ENCODE measurements around the gene TFAP2A. TPM values are rescaled to one million over a fixed set of nuclear protein-coding genes. Genes with fewer than 3 reads are reported as not detected.
A peak's percentile ranks its signal among the peaks of the same experiment; 100 is the strongest.

The TFAP2A gene
- total and polyA plus RNA-seq, 2 donors (not counting 1 experiment from before 2014, with no cell fraction given), result 0.03 TPM; not detected in 1

DNA sequence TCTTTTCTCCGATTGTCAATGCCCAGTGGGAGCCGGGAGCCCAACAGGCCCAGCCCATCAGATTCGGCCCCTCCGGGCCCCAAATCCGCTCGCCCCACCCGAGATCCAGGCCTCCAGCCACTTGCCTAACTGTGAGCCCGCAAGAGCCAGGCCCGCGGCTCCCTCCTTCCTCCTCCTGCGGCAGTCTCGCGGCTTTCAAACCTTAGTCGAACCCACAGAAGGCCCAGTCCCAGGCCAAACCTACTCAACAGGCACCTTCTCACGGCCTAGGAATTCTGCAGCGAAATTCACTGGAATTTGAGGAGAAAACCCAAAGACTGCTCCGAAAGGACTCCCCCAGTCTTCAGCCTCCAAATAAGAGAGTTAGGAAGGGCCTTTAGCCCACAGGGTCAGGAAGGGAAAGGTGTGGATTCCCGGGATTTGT is 2.8 kb upstream of the TFAP2A start:
- TF ChIP-seq CTCF (conservative IDR thresholded peaks at IDR 0.05 in 1 of 2, IDR thresholded peaks at IDR 0.05 in 1 of 2; ENCODE audit: low read depth in 1 of 2, low read length in 2 of 2) (no peak), EZH2 (IDR thresholded peaks at IDR 0.05; ENCODE audit: low read length, missing control alignments) (no peak)
- Histone ChIP-seq H3K27me3 (ENCODE audit: control insufficient read depth, insufficient read depth, low read length) (peaks cover 88% of the 10 kb centered on the region), H3K79me2 (ENCODE audit: control insufficient read depth, insufficient read depth, low read length) (no peaks in the 10 kb centered on the region), H4K20me1 (ENCODE audit: control insufficient read depth, extremely low read depth, insufficient read depth, low read length) (no peaks in the 10 kb centered on the region), H3K27ac (ENCODE audit: insufficient read depth, low read length) (no peak overlapping the region), H3K4me2 (ENCODE audit: extremely low read depth, insufficient read depth, low read length) (no peak overlapping the region), H3K4me1 (ENCODE audit: control insufficient read depth, extremely low read depth, insufficient read depth, low read length) (no peaks in the 10 kb centered on the region), H3K9ac (ENCODE audit: insufficient read depth, low read length) (no peak overlapping the region), H3K4me3 (replicated peaks in 1 of 4; ENCODE audit: control extremely low read depth in 1 of 4, insufficient read depth in 1 of 4, low read depth in 3 of 4, low read length in 4 of 4) (no peak overlapping the region), H2AFZ (ENCODE audit: low read length) (no peak overlapping the region), H3K9me3 (ENCODE audit: control insufficient read depth, insufficient read depth, low read depth, low read length) (no peaks in the 10 kb centered on the region), H3K36me3 (ENCODE audit: control insufficient read depth, insufficient read depth, low read length) (no peaks in the 10 kb centered on the region)
- no peak for DNase-seq (ENCODE audit: low read depth in 2 of 2)

GRCh38 chr6:10416863-10417641 is 2.2 kb upstream of the TFAP2A start:
- H3K27me3 ChIP-seq (ENCODE audit: control insufficient read depth, insufficient read depth, low read length), result peaks cover 83% of the 10 kb centered on the region
- TF ChIP-seq CTCF (conservative IDR thresholded peaks at IDR 0.05 in 1 of 2, IDR thresholded peaks at IDR 0.05 in 1 of 2; ENCODE audit: low read depth in 1 of 2, low read length in 2 of 2) (no peak), EZH2 (IDR thresholded peaks at IDR 0.05; ENCODE audit: low read length, missing control alignments) (peak; percentile 57)

DNA sequence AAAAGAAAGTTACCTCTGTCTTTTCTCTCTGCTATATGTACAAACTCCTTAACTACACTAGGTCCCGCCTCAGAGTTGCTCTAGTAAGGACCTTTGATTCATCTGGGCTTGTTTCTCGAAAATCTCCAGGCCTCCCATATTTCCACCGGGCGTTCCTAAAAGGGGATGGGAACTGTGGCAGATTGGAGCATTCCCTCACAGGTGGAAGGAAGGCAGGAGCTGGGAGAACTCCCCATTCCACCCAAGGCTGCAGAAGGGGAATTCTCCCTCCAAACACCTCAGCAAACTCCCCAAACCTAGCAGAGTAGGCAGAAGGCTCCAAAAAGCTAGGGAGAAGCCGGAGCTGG is 1.6 kb upstream of the TFAP2A start:
- no peak overlapping the region for H3K4me2 ChIP-seq (ENCODE audit: extremely low read depth, insufficient read depth, low read length)
- no peaks in the 10 kb centered on the region for H3K9me3 ChIP-seq (ENCODE audit: control insufficient read depth, insufficient read depth, low read depth, low read length)
- H2AFZ ChIP-seq (ENCODE audit: low read length), result no peak overlapping the region
- no peaks in the 10 kb centered on the region for H3K79me2 ChIP-seq (ENCODE audit: control insufficient read depth, insufficient read depth, low read length)
- H3K27me3 ChIP-seq (ENCODE audit: control insufficient read depth, insufficient read depth, low read length), result peaks cover 82% of the 10 kb centered on the region
- no peak overlapping the region for H3K4me3 ChIP-seq (replicated peaks in 1 of 4; ENCODE audit: control extremely low read depth in 1 of 4, insufficient read depth in 1 of 4, low read depth in 3 of 4, low read length in 4 of 4)
- no peaks in the 10 kb centered on the region for H3K4me1 ChIP-seq (ENCODE audit: control insufficient read depth, extremely low read depth, insufficient read depth, low read length)
- H4K20me1 ChIP-seq (ENCODE audit: control insufficient read depth, extremely low read depth, insufficient read depth, low read length), result no peaks in the 10 kb centered on the region
- TF ChIP-seq EZH2 (IDR thresholded peaks at IDR 0.05; ENCODE audit: low read length, missing control alignments) (no peak), CTCF (conservative IDR thresholded peaks at IDR 0.05 in 1 of 2, IDR thresholded peaks at IDR 0.05 in 1 of 2; ENCODE audit: low read depth in 1 of 2, low read length in 2 of 2) (no peak)
- H3K36me3 ChIP-seq (ENCODE audit: control insufficient read depth, insufficient read depth, low read length), result no peaks in the 10 kb centered on the region
- no peak overlapping the region for H3K9ac ChIP-seq (ENCODE audit: insufficient read depth, low read length)
- no peak for DNase-seq (ENCODE audit: low read depth in 2 of 2)
- no peak overlapping the region for H3K27ac ChIP-seq (ENCODE audit: insufficient read depth, low read length)

More at GRCh38 chr6:10416863-10417641, 2.2 kb upstream of the TFAP2A start:
- Histone ChIP-seq H2AFZ (ENCODE audit: low read length) (no peak overlapping the region), H3K9me3 (ENCODE audit: control insufficient read depth, insufficient read depth, low read depth, low read length) (no peaks in the 10 kb centered on the region), H3K36me3 (ENCODE audit: control insufficient read depth, insufficient read depth, low read length) (no peaks in the 10 kb centered on the region), H3K27ac (ENCODE audit: insufficient read depth, low read length) (no peak overlapping the region), H4K20me1 (ENCODE audit: control insufficient read depth, extremely low read depth, insufficient read depth, low read length) (no peaks in the 10 kb centered on the region), H3K79me2 (ENCODE audit: control insufficient read depth, insufficient read depth, low read length) (no peaks in the 10 kb centered on the region), H3K4me2 (ENCODE audit: extremely low read depth, insufficient read depth, low read length) (no peak overlapping the region), H3K4me1 (ENCODE audit: control insufficient read depth, extremely low read depth, insufficient read depth, low read length) (no peaks in the 10 kb centered on the region), H3K9ac (ENCODE audit: insufficient read depth, low read length) (no peak overlapping the region), H3K4me3 (replicated peaks in 1 of 4; ENCODE audit: control extremely low read depth in 1 of 4, insufficient read depth in 1 of 4, low read depth in 3 of 4, low read length in 4 of 4) (no peak overlapping the region)
- no peak for DNase-seq (ENCODE audit: low read depth in 2 of 2)

Data from fibroblast of lung (primary cell).